Measurements from ENCODE around the gene AP2A1. TPM values are rescaled to one million over a fixed set of nuclear protein-coding genes. Genes with fewer than 3 reads are reported as not detected.

Gene AP2A1
- total RNA-seq, 1 experiment from 2014 or later: 72.1 TPM

GRCh38 chr19:49767967-49768581 lies 1.3 kb downstream of the AP2A1 start:
- no peak for DNase-seq (ENCODE audit: low read depth, low spot score)
- intact Hi-C loops (cut with micrococcal nuclease; ENCODE audit: unreplicated experiment): no loop called here
- Histone ChIP-seq H3K4me3 (ENCODE audit: low read depth in 2 of 2, low read length in 2 of 2) (peak overlapping the region; percentile 63 to 89), H3K9me3 (ENCODE audit: control insufficient read depth, insufficient read depth, low read depth, low read length) (no peaks in the 10 kb centered on the region), H3K4me1 (ENCODE audit: control insufficient read depth, insufficient read depth, low read length) (peaks cover 14% of the 10 kb centered on the region), H3K27me3 (ENCODE audit: control insufficient read depth, insufficient read depth, low read length) (no peaks in the 10 kb centered on the region), H3K27ac (ENCODE audit: low read length) (peak overlapping the region; percentile 85), H3K36me3 (ENCODE audit: control insufficient read depth, insufficient read depth, low read length) (peaks cover 6% of the 10 kb centered on the region; the same call in 1 of the 2 replicates)
- in situ Hi-C loops (cut with HindIII; ENCODE audit: low pct_unique_long_range_greater_than_20kb, low sequenced_read_pairs): no loop called here
- TF ChIP-seq SIN3A (IDR thresholded peaks at IDR 0.05; ENCODE audit: borderline replicate concordance, insufficient read depth, low read depth, low read length): no peak
- no peak for TF ChIP-seq TCF7L2 (IDR thresholded peaks at IDR 0.05; ENCODE audit: low read depth, low read length)
- no peak for TF ChIP-seq POLR2AphosphoS5 (IDR thresholded peaks at IDR 0.05; ENCODE audit: low read depth, low read length)
- TF ChIP-seq REST (IDR thresholded peaks at IDR 0.05; ENCODE audit: insufficient read depth in 1 of 2, low read depth in 2 of 2, low read length in 1 of 2): no peak
- no peak for TF ChIP-seq CTCF (IDR thresholded peaks at IDR 0.05)
- ChIA-PET POLR2A (interaction anchor here (0.6 kb wide), 1 partner anchor 130 kb away, joined by 7 read pairs; no protein-coding TSS in a partner anchor), CTCF (no interaction called here)
- ATAC-seq: no peak
- TSS peak; percentile 87 for BruUV-seq (replicated peaks)

- no TSS peak for BruUV-seq (replicated peaks)
- in situ Hi-C loops (cut with HindIII; ENCODE audit: low pct_unique_long_range_greater_than_20kb, low sequenced_read_pairs): no loop called here
- peaks cover 11% of the 10 kb centered on the region for H3K4me1 ChIP-seq (ENCODE audit: control insufficient read depth, insufficient read depth, low read length)
- H3K4me3 ChIP-seq (ENCODE audit: low read depth in 2 of 2, low read length in 2 of 2): no peak overlapping the region
- H3K27ac ChIP-seq (ENCODE audit: low read length): no peak overlapping the region
- no peak for DNase-seq (ENCODE audit: low read depth, low spot score)
- no peaks in the 10 kb centered on the region for H3K27me3 ChIP-seq (ENCODE audit: control insufficient read depth, insufficient read depth, low read length)
- no peak for TF ChIP-seq TCF7L2 (IDR thresholded peaks at IDR 0.05; ENCODE audit: low read depth, low read length)
- no peak for TF ChIP-seq POLR2AphosphoS5 (IDR thresholded peaks at IDR 0.05; ENCODE audit: low read depth, low read length)
- TF ChIP-seq REST (IDR thresholded peaks at IDR 0.05; ENCODE audit: insufficient read depth in 1 of 2, low read depth in 2 of 2, low read length in 1 of 2): no peak
- no peak for TF ChIP-seq SIN3A (IDR thresholded peaks at IDR 0.05; ENCODE audit: borderline replicate concordance, insufficient read depth, low read depth, low read length)
- TF ChIP-seq CTCF (IDR thresholded peaks at IDR 0.05): no peak
- no peaks in the 10 kb centered on the region for H3K9me3 ChIP-seq (ENCODE audit: control insufficient read depth, insufficient read depth, low read depth, low read length)
- no peak for ATAC-seq
- intact Hi-C loops (cut with micrococcal nuclease; ENCODE audit: unreplicated experiment): no loop called here
- ChIA-PET POLR2A (no interaction called here), CTCF (no interaction called here)
- H3K36me3 ChIP-seq (ENCODE audit: control insufficient read depth, insufficient read depth, low read length): peaks cover 6% of the 10 kb centered on the region; the same call in 1 of the 2 replicates
Measured at GRCh38 chr19:49770529-49770928, 3.7 kb downstream of the AP2A1 start.

Data from Panc1 (cell line).